DND-41 (cell line): ENCODE results near the gene CMSS1.

Experiments
- ATAC-seq: fragments of 200-7000 bp; cut with Tn5 transposase; 3 replicates; pipeline ENCODE4 v1.9.1; 2021; ENCODE audit warnings: low read depth; ENCODE audit not compliant: insufficient read depth
- DNase-seq: peaks from one replicate; pipeline ENCODE4 v3.0.0-alpha.2; 2020
- H2AFZ ChIP-seq: 2 replicates; pipeline ENCODE4 v1.6.0; 2012; ENCODE audit warnings: low read depth, low read length
- H3K27ac ChIP-seq: 2 replicates; pipeline ENCODE4 v1.5.1; 2012; ENCODE audit warnings: low read length, inconsistent platforms
- H3K27me3 ChIP-seq: fragments of 200-600 bp; sonication (generic); 2 replicates; pipeline ENCODE4 v1.6.0; 2012; ENCODE audit warnings: low read length, mild to moderate bottlenecking, inconsistent platforms; ENCODE audit not compliant: insufficient read depth, poor library complexity
- H3K36me3 ChIP-seq: 2 replicates; pipeline ENCODE4 v1.5.1; 2012; ENCODE audit warnings: low read length, inconsistent platforms; ENCODE audit not compliant: insufficient read depth
- H3K4me1 ChIP-seq: 2 replicates; pipeline ENCODE4 v1.5.1; 2012; ENCODE audit warnings: mild to moderate bottlenecking, low read length; ENCODE audit not compliant: insufficient read depth
- H3K4me2 ChIP-seq: 2 replicates; pipeline ENCODE4 v1.6.0; 2012; ENCODE audit warnings: mild to moderate bottlenecking, moderate library complexity, low read length, inconsistent platforms; ENCODE audit not compliant: insufficient read depth
- H3K4me3 ChIP-seq, 2 experiments: fragments of 200-600 bp in 1 of 2; shearing (Covaris generic) in 1 of 2; 2 replicates each; pipeline ENCODE4 v1.5.1; 2012 to 2016; ENCODE audit warnings: inconsistent platforms in 2 of 2, low read length in 2 of 2, mild to moderate bottlenecking in 2 of 2, low read depth in 1 of 2, moderate library complexity in 1 of 2
- H3K79me2 ChIP-seq: 2 replicates; pipeline ENCODE4 v1.6.0; 2012; ENCODE audit warnings: low read length, inconsistent platforms; ENCODE audit not compliant: insufficient read depth
- H3K9ac ChIP-seq: 2 replicates; pipeline ENCODE4 v1.6.0; 2012; ENCODE audit warnings: low read depth, mild to moderate bottlenecking, inconsistent platforms, low read length, moderate library complexity
- H3K9me3 ChIP-seq: 2 replicates; pipeline ENCODE4 v1.5.1; 2012; ENCODE audit warnings: low read length, moderate library complexity, mild to moderate bottlenecking, inconsistent platforms; ENCODE audit not compliant: insufficient read depth, severe bottlenecking
- H4K20me1 ChIP-seq: 2 replicates; pipeline ENCODE4 v1.6.0; 2012; ENCODE audit warnings: low read length; ENCODE audit not compliant: insufficient read depth
- CTCF ChIP-seq: IDR thresholded peaks from 2 replicates; pipeline ENCODE4 v1.5.1; 2012; ENCODE audit warnings: borderline replicate concordance, low read length, moderate library complexity, mild to moderate bottlenecking; ENCODE audit not compliant: poor library complexity, severe bottlenecking; ENCODE audit errors: extremely low read depth
- EZH2 ChIP-seq: IDR thresholded peaks from 3 replicates; pipeline ENCODE4 v1.6.1; 2012; ENCODE audit warnings: borderline replicate concordance, low read depth, mild to moderate bottlenecking, moderate library complexity, low read length, inconsistent platforms; ENCODE audit not compliant: severe bottlenecking

The CMSS1 gene

DNA sequence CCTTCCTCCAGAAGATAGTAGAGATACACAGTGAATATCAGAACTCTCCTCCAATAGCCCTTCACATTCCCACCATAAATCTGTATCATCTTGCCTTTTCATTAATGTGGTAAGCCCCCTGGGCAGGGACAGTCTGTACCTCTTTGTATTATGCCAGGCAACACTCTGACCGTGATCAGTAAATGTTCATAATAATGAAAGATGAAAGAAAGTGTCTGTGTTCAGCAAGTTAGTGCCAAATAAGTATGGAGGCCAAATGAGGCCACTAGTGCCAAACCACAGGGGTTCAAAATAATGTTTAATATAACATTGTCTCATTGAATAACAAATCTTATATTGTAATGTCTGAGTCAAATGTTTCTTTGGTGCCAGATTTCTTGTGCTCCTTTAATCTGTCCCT lies 104.3 kb downstream of the CMSS1 start:
- Histone ChIP-seq H3K79me2 (no peaks in the 10 kb centered on the region; the same call in 1 of the 2 replicates), H3K4me3 (no peak overlapping the region), H2AFZ (no peak overlapping the region), H4K20me1 (no peaks in the 10 kb centered on the region), H3K9ac (no peak overlapping the region), H3K4me2 (no peak overlapping the region), H3K9me3 (no peaks in the 10 kb centered on the region), H3K27ac (no peak overlapping the region), H3K36me3 (no peaks in the 10 kb centered on the region), H3K4me1 (no peaks in the 10 kb centered on the region), H3K27me3 (no peaks in the 10 kb centered on the region)
- TF ChIP-seq EZH2, result no peak
- TF ChIP-seq CTCF, result no peak
- no peak for DNase-seq
- ATAC-seq, result no peak

DNA sequence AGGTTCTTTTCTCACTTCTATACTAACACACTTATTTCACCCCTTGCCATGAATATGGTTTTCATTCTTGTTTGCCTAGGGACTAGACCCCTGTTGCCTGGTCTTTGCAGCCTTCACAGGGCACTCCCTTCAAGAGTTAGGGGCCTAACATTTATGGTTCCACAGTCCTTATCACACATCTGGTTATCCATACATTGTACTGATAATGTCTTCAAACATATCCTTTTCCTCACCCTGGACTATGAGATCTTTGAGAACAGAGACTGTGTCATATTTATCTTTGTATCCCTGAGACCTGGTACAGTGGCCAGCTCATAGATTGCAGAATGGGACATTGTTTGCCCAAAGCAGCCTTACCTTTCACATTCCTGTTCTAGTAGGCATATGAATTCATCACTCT lies 106.2 kb downstream of the CMSS1 start:
- Histone ChIP-seq H2AFZ (no peak overlapping the region), H3K79me2 (no peaks in the 10 kb centered on the region; the same call in 1 of the 2 replicates), H3K4me3 (no peak overlapping the region), H3K27ac (no peak overlapping the region), H3K9ac (no peak overlapping the region), H4K20me1 (no peaks in the 10 kb centered on the region), H3K9me3 (no peaks in the 10 kb centered on the region), H3K27me3 (no peaks in the 10 kb centered on the region), H3K36me3 (no peaks in the 10 kb centered on the region), H3K4me2 (no peak overlapping the region), H3K4me1 (no peaks in the 10 kb centered on the region)
- TF ChIP-seq CTCF (no peak), EZH2 (no peak)
- DNase-seq (no peak), ATAC-seq (no peak)

- DNase-seq (no peak), ATAC-seq (no peak)
- TF ChIP-seq EZH2, result no peak
- TF ChIP-seq CTCF, result no peak
Measured at GRCh38 chr3:99925584-99926230, 108.0 kb downstream of the CMSS1 start.

More at GRCh38 chr3:99925584-99926230, 108.0 kb downstream of the CMSS1 start:
- H3K4me3 ChIP-seq, result no peak overlapping the region
- no peaks in the 10 kb centered on the region; the same call in 1 of the 2 replicates for H3K79me2 ChIP-seq
- H4K20me1 ChIP-seq, result no peaks in the 10 kb centered on the region
- no peaks in the 10 kb centered on the region for H3K9me3 ChIP-seq
- H3K27ac ChIP-seq, result no peak overlapping the region
- H3K4me2 ChIP-seq, result no peak overlapping the region
- H3K4me1 ChIP-seq, result no peaks in the 10 kb centered on the region
- H3K27me3 ChIP-seq, result no peaks in the 10 kb centered on the region
- H3K36me3 ChIP-seq, result no peaks in the 10 kb centered on the region
- H3K9ac ChIP-seq, result no peak overlapping the region
- H2AFZ ChIP-seq, result no peak overlapping the region
